OCI-LY3 (cell line): ENCODE measurements around the gene PPP2R3C.
A peak's percentile ranks its signal among the peaks of the same experiment; 100 is the strongest.

Source experiments
- H2AFZ ChIP-seq: fragments of 200-600, 300-600 bp; shearing (Covaris generic); 2 replicates; pipeline ENCODE4 v1.6.0; 2014; ENCODE audit warnings: antibody characterized with exemption, low read depth, low read length
- H3K27ac ChIP-seq: fragments of 200-600, 300-600 bp; sonication (generic); 2 replicates; pipeline ENCODE4 v1.5.1; 2014; ENCODE audit warnings: mild to moderate bottlenecking, low read length, moderate library complexity, mixed read lengths
- H3K27me3 ChIP-seq: fragments of 200-600, 300-600 bp; sonication (generic); 2 replicates; pipeline ENCODE4 v1.6.1; 2014; ENCODE audit warnings: low read depth, low read length, mixed read lengths
- H3K36me3 ChIP-seq: fragments of 200-600, 300-600 bp; sonication (generic); replicated peaks from 2 replicates; pipeline ENCODE3; 2014; ENCODE audit warnings: low read depth, low read length, mixed read lengths
- H3K4me1 ChIP-seq: fragments of 300-600, 200-600 bp; sonication (generic); 2 replicates; pipeline ENCODE4 v1.6.1; 2014; ENCODE audit warnings: low read length, mixed read lengths
- H3K4me2 ChIP-seq: fragments of 200-600, 300-600 bp; sonication (generic); 2 replicates; pipeline ENCODE4 v1.6.1; 2014; ENCODE audit warnings: low read length, mixed read lengths
- H3K4me3 ChIP-seq: fragments of 300-600, 200-600 bp; sonication (generic); 2 replicates; pipeline ENCODE4 v1.5.1; 2014; ENCODE audit warnings: antibody characterized with exemption, mild to moderate bottlenecking, low read length, moderate library complexity
- H3K79me2 ChIP-seq: fragments of 300-600, 200-600 bp; shearing (Covaris generic); 2 replicates; pipeline ENCODE4 v1.6.1; 2014; ENCODE audit warnings: mild to moderate bottlenecking, low read length, mixed read lengths
- H3K9ac ChIP-seq: fragments of 300-600, 200-600 bp; shearing (Covaris generic); 2 replicates; pipeline ENCODE4 v1.6.0; 2014; ENCODE audit warnings: mild to moderate bottlenecking, low read length, moderate library complexity
- H3K9me3 ChIP-seq: fragments of 200-600, 300-600 bp; shearing (Covaris generic); 2 replicates; pipeline ENCODE4 v1.6.1; 2014; ENCODE audit warnings: low read length, mixed read lengths; ENCODE audit not compliant: insufficient read depth
- H4K20me1 ChIP-seq: fragments of 200-600, 300-600 bp; sonication (generic); 2 replicates; pipeline ENCODE4 v1.6.1; 2016; ENCODE audit warnings: low read length, mixed read lengths; ENCODE audit not compliant: insufficient read depth
- EZH2phosphoT487 ChIP-seq: fragments of 200-600 bp; shearing (Covaris generic); IDR thresholded peaks from 2 replicates; pipeline ENCODE4 v1.6.1; 2018; ENCODE audit warnings: antibody characterized with exemption, mixed run types, low read depth
- TF ChIP-seq, protein P1 (sequence below): fragments of 200-600, 300-600 bp; sonication (generic); IDR thresholded peaks from 2 replicates; pipeline ENCODE4 v1.5.1; 2014; ENCODE audit warnings: antibody characterized with exemption, low read length, low read depth

Gene PPP2R3C

DNA sequence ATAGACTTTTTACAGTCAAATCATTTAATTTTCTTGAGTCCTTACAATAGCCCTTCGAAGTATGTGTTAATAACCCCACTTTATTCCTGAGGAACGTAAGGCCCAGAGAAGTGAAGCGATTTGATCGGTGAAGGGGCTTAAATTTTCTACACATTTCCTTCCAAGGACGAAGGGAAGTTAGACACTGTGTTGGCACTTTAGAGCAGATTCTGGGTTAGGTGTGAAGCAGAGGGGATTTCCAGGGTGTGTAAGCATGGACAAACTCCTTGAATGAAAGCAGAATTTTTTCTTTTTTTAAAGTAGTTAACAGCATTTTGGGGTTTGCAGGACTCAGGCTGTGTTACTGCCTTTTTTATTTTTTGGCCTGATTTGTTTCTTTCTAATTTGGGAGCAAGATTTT is 39.4 kb upstream of the PPP2R3C start:
- Histone ChIP-seq H3K36me3 (peaks cover 8% of the 10 kb centered on the region), H3K4me1 (peaks cover 17% of the 10 kb centered on the region), H3K79me2 (no peaks in the 10 kb centered on the region), H3K4me2 (no peak overlapping the region), H3K4me3 (no peak overlapping the region), H3K9me3 (no peaks in the 10 kb centered on the region), H3K27me3 (no peaks in the 10 kb centered on the region), H4K20me1 (no peaks in the 10 kb centered on the region), H2AFZ (no peak overlapping the region), H3K9ac (no peak overlapping the region), H3K27ac (no peak overlapping the region)
- TF ChIP-seq, protein P1, sequence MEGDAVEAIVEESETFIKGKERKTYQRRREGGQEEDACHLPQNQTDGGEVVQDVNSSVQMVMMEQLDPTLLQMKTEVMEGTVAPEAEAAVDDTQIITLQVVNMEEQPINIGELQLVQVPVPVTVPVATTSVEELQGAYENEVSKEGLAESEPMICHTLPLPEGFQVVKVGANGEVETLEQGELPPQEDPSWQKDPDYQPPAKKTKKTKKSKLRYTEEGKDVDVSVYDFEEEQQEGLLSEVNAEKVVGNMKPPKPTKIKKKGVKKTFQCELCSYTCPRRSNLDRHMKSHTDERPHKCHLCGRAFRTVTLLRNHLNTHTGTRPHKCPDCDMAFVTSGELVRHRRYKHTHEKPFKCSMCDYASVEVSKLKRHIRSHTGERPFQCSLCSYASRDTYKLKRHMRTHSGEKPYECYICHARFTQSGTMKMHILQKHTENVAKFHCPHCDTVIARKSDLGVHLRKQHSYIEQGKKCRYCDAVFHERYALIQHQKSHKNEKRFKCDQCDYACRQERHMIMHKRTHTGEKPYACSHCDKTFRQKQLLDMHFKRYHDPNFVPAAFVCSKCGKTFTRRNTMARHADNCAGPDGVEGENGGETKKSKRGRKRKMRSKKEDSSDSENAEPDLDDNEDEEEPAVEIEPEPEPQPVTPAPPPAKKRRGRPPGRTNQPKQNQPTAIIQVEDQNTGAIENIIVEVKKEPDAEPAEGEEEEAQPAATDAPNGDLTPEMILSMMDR = no peak

GRCh38 chr14:35159742-35160409 is 38.1 kb upstream of the PPP2R3C start:
- no peak overlapping the region for H3K9ac ChIP-seq
- H3K4me2 ChIP-seq = peak overlapping the region; percentile 30
- peaks cover 8% of the 10 kb centered on the region for H3K36me3 ChIP-seq
- no peaks in the 10 kb centered on the region for H4K20me1 ChIP-seq
- peaks cover 24% of the 10 kb centered on the region for H3K4me1 ChIP-seq
- no peaks in the 10 kb centered on the region for H3K27me3 ChIP-seq
- no peaks in the 10 kb centered on the region for H3K9me3 ChIP-seq
- H2AFZ ChIP-seq = no peak overlapping the region
- TF ChIP-seq, protein P1 = no peak
- no peak for TF ChIP-seq EZH2phosphoT487
- H3K4me3 ChIP-seq = no peak overlapping the region
- no peak overlapping the region for H3K27ac ChIP-seq
- H3K79me2 ChIP-seq = no peaks in the 10 kb centered on the region

GRCh38 chr14:35158951-35159653 is 37.3 kb upstream of the PPP2R3C start:
- H3K4me3 ChIP-seq = no peak overlapping the region
- H3K27me3 ChIP-seq = no peaks in the 10 kb centered on the region
- H3K4me1 ChIP-seq = peaks cover 24% of the 10 kb centered on the region
- no peak for TF ChIP-seq EZH2phosphoT487
- TF ChIP-seq, protein P1 = no peak
- no peak overlapping the region for H3K4me2 ChIP-seq
- no peaks in the 10 kb centered on the region for H4K20me1 ChIP-seq
- no peak overlapping the region for H2AFZ ChIP-seq
- no peaks in the 10 kb centered on the region for H3K9me3 ChIP-seq
- no peak overlapping the region for H3K9ac ChIP-seq
- peaks cover 8% of the 10 kb centered on the region for H3K36me3 ChIP-seq
- H3K27ac ChIP-seq = no peak overlapping the region
- no peaks in the 10 kb centered on the region for H3K79me2 ChIP-seq

DNA sequence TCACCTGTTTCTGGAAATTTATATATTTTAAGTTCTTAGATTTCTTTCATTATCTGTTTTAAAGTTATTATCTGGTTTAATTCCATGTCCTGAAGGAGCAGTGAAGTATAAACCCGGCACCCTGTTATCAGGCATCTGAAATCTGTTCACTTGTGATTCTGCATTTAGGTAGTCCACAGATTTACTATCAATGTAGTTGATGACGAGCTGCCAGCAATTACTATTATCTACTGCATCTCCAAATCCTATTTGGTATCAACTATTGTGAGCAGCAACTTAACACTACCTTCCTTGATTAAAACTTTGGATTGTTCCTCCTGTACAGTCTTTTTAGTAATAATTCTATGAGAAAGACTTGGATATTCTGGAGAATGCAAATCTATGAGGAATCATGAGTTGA is 36.7 kb upstream of the PPP2R3C start:
- Histone ChIP-seq H3K79me2 (no peaks in the 10 kb centered on the region), H3K4me2 (no peak overlapping the region), H3K4me1 (peaks cover 24% of the 10 kb centered on the region), H3K4me3 (no peak overlapping the region), H3K27me3 (no peaks in the 10 kb centered on the region), H4K20me1 (no peaks in the 10 kb centered on the region), H3K27ac (no peak overlapping the region), H3K36me3 (peaks cover 8% of the 10 kb centered on the region), H2AFZ (no peak overlapping the region), H3K9me3 (no peaks in the 10 kb centered on the region), H3K9ac (no peak overlapping the region)
- TF ChIP-seq, protein P1 = no peak
- TF ChIP-seq EZH2phosphoT487 = no peak
